HL-60 (cell line): ENCODE measurements around the gene COPS8.
A peak's percentile ranks its signal among the peaks of the same experiment; 100 is the strongest.

Experiments used
- DNase-seq, 2 experiments: peaks; one replicate each; pipeline ENCODE4 v3.0.0-alpha.2; 2010 to 2020; ENCODE audit warnings: low read depth in 1 of 2, low spot score in 1 of 2
- H3K27ac ChIP-seq: fragments of 250-450 bp; sonication (Bioruptor Pico); replicated peaks from 2 replicates; pipeline ENCODE4 v1.5.1; 2020; ENCODE audit warnings: mild to moderate bottlenecking, moderate library complexity
- H3K27me3 ChIP-seq: fragments of 250-450 bp; sonication (Bioruptor Pico); 2 replicates; pipeline ENCODE4 v1.5.1; 2021; ENCODE audit warnings: mild to moderate bottlenecking, moderate library complexity; ENCODE audit not compliant: insufficient read depth, poor library complexity, severe bottlenecking
- H3K4me3 ChIP-seq: replicated peaks from 2 replicates; pipeline ENCODE4 v1.5.1; 2011; ENCODE audit warnings: mild to moderate bottlenecking, control low read depth, low read length; ENCODE audit not compliant: insufficient read depth
- CTCF ChIP-seq: IDR thresholded peaks from one replicate; pipeline ENCODE4 v1.5.1; 2011; ENCODE audit warnings: low read length, control low read depth, inconsistent platforms; ENCODE audit not compliant: insufficient read depth
- GABPA ChIP-seq: IDR thresholded peaks from 2 replicates; pipeline ENCODE4 v1.6.1; 2012; ENCODE audit warnings: low read depth
- POLR2AphosphoS5 ChIP-seq: IDR thresholded peaks from 2 replicates; pipeline ENCODE4 v1.6.1; 2012; ENCODE audit warnings: low read depth
- REST ChIP-seq: IDR thresholded peaks from 2 replicates; pipeline ENCODE4 v1.6.1; 2012; ENCODE audit warnings: low read depth; ENCODE audit not compliant: insufficient replicate concordance
- SPI1 ChIP-seq: IDR thresholded peaks from 2 replicates; pipeline ENCODE4 v1.6.1; 2012; ENCODE audit warnings: low read depth, mild to moderate bottlenecking, borderline replicate concordance

The COPS8 gene

GRCh38 chr2:237068005-237068576 lies 17.6 kb upstream of the COPS8 start:
- TF ChIP-seq CTCF (no peak), GABPA (no peak), POLR2AphosphoS5 (no peak), SPI1 (no peak), REST (no peak)
- no peaks in the 10 kb centered on the region for H3K27me3 ChIP-seq

GRCh38 chr2:237072067-237072931 lies 13.4 kb upstream of the COPS8 start:
- H3K27ac ChIP-seq: no peak overlapping the region
- DNase-seq: peak; percentile 44 to 59
- no peaks in the 10 kb centered on the region for H3K27me3 ChIP-seq
- no peak overlapping the region for H3K4me3 ChIP-seq
- TF ChIP-seq CTCF (peak; percentile 88), GABPA (no peak)

More at GRCh38 chr2:237068005-237068576, 17.6 kb upstream of the COPS8 start:
- no peak for DNase-seq
- Histone ChIP-seq H3K4me3 (no peak overlapping the region), H3K27ac (no peak overlapping the region)

GRCh38 chr2:237073552-237073951 lies 12.1 kb upstream of the COPS8 start:
- H3K27me3 ChIP-seq: no peaks in the 10 kb centered on the region
- no peak for DNase-seq
- no peak overlapping the region for H3K4me3 ChIP-seq
- TF ChIP-seq REST (no peak), CTCF (no peak), POLR2AphosphoS5 (no peak), SPI1 (no peak), GABPA (no peak)
- no peak overlapping the region for H3K27ac ChIP-seq
